Activated CD4-positive, alpha-beta T cell treated with anti-CD3 and anti-CD28 coated beads, Interleukin-2, amount 50 U/mL, for 1 hour (primary cell): ENCODE results near the gene DNLZ.

Source experiments
- DNase-seq: peaks from one replicate; pipeline ENCODE4 v3.0.0-alpha.2; 2020

Gene DNLZ

GRCh38 chr9:136374183-136374575, 10.6 kb upstream of the DNLZ start:
- no peak for DNase-seq

DNA sequence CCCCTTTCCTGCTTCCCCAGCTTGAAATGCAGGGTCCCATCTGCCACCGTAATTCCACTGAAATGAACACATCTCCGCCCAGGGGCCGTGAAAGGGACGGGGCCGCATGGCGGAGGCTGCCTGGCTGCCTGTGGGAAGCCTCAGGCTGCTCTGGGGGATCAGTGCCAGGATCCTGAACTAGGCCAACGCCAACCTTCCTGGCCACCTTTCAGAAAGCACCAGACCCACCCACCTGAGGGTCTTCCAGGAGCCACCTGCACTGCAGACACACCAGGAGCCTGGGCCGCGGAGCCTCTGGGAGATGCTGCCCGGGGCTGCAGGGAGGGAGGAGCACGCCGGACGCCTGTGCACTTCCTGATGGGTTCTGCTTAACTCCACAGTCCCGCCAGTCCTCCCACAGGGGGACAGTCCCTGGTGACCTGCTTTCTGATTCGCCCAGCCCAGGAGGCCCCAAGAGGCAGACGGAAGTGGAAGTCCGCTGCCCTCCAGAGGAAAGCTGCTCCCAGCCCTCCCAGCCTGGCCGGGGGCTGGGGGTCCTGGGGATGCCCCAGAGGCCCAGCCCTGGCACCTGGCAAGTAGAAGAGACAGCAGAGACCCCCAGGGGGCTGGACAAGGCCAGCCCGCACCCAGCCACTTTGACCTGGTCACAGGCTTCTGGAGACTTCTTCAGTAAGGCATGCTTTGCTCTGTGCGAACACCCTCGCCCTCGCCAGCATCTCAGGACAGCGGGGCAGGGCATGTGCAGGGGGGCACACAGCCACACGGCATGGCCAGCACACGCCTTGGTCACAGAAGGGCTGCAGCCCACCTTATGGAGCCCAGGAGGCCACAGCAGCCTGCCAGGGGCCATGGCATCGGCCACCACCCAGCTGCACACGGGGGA, 10.0 kb upstream of the DNLZ start, which contains the start of gene CARD9:
CARD9 (minus strand) TSS at position 370 of the 883 bp plus-strand sequence. CDS start 1,591 bp downstream, outside the sequence.
- DNase-seq = no peak

GRCh38 chr9:136372561-136373299, 9.2 kb upstream of the DNLZ start:
- DNase-seq = no peak

DNA sequence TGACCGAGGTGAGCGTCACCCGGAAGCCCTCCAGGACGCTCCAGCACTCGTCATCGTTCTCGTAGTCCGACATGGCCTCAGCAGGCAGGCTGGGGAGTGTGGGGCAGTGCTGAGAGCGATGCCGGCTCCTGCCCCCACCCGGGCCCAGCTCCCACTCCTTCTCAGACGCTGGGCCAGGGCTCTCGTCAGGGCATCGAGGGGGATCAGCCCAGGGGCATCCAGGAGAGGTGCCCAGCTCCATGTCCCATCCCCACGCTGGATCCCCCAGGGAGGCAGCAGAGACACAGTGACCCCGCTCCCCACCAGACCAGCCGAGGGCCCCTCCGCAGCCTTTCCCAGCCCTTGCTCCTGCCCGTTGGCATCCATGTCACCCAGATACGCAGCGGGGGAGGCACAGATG, 8.5 kb upstream of the DNLZ start:
- no peak for DNase-seq

- DNase-seq = no peak
Observed at GRCh38 chr9:136371533-136371880, 8.0 kb upstream of the DNLZ start.

DNA sequence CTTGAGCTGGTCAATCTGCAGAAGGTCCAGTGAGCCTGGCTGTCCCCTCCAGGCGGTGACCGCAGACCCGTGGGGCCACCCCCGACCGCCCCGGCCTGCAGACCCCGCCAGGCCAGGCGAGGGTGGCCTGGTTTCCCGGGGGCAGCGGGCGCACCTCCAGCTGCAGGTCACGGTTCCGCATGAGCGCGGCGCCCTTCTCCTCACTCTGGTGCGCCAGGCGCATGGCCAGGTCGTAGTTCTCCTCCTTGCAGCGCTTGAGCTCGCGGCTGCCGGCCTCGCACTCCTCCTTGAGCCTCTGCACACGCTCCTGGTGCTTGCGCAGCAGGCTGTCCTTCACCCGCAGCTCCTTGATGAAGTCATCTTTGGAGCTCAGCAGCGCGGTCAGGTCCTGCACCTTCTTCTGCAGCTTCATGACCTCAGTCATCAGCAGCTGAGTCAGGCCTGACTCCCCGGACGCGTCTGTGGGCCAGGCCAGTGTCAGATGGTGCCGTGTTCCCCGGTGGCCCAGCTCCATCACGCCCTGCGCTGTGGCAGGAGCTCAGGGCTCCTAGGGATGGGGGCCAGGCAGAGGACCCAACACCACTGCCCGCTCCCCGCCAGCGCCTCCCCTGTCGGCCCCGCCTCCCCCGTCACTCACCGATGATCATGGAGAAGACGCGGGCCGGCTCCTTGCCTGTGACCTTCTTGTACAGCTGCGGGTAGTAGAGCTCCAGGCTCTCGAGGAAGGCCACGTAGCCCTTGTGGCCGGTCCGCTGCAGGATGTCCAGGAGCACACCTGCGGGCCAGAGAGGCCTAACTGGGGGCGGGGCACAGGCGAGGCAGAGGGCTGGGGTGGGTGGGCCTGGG, 7.4 kb upstream of the DNLZ start:
- no peak for DNase-seq

DNA sequence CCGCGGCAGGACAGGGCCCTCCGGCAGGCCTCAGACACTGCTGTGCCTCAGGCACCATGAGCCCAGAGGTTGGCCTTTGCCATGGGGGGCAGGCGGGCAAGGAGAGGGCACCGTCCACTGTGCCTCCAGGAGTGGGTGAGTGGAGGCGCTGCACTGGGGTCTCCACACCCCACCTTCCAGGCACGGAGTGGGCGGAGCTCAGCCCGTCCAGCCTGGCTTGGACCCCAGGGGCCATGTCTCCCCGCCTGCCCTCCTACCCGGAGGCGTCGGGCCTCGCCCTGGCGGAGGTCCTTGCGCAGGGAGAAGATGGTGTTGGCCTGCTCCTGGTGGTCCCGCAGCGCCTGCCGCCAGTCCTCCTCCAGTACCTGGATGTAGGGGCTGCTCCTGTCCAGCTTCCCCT, 6.5 kb upstream of the DNLZ start:
- DNase-seq = no peak

- DNase-seq = no peak
Observed at GRCh38 chr9:136368190-136368589, 4.6 kb upstream of the DNLZ start.

DNA sequence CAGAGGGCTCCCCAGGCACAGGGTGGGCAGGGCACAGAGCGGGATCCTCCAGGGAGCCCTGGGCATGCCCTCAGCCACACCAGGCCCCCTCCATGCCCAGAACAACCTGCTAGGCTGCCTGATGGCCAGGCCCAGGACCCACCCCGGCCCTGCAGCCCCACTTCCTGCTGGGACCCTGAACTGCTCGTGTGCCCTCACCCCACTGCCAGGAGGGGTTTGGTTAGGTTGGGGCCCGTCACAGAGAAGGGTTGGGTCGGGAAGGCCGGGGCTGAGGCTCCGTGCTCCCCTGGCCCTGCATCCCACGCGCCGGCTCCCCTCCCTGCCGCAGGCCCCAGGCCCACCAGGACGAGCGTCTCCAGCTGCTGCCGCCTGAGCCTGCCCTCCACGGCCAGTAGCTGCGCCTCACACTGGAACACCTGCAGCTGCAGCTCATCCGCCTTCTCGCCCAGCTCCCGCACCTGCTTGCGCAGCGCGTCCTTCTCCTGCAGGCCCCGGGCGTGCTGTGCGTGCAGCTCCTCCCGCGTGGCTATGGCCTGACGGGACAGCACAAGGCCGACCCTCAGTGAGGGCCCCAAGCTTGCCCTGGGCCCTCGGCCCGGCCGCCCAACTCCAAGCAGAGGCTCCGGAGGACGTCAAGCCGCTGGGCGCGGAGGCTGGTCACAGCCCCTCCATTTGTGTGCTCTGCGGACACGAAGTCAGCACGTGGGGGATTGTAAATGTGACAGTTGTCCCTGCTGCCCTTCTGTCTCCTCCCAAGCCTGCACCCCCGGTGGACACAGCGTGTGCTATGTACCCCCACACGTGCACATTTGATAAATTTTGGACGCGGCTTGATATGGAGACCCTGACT, 4.0 kb upstream of the DNLZ start:
- DNase-seq = no peak

GRCh38 chr9:136366826-136367225, 3.3 kb upstream of the DNLZ start:
- DNase-seq = no peak

GRCh38 chr9:136365775-136366222, 2.3 kb upstream of the DNLZ start:
- DNase-seq = no peak

GRCh38 chr9:136364942-136365774, 1.6 kb upstream of the DNLZ start:
- no peak for DNase-seq

DNA sequence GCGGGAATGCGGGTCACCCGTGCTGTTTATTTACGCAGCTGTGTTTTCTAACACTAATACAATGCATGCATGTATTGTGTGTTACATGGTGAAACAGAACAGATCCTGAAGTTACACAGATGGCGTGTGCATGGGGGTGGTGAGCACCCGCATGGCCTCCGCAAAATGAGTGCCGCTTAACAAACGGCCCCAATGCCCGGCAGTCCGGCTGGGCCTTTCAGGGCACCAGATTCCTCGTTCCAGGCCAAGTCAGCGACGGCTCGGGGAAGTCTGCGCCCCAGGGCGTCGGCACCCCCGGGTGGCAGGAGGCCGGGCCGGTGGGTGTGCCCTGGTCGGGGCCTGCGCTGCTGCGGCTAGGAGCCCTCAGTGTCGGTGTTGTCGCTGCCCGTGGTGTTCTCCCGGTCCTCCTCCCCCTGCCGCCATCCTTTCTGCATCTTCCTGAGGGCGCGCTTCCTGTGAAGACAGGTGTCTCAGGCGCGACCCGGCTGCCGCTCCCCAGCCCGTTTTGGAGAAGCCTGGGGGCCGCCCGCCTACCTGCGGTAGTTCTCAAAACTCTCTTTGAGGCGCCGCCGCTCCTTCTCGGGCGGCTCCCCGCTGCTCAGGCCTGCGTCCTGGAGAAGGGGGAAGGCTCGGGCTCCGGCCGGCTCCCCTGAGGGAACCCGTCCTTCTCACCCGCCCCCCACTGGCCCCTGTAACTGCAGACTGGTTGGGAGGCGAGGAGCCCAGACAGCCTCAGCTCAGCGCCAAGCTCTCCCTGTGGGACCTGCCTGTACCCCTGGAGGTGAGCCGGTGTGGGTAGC, 605 bp upstream of the DNLZ start:
- no peak for DNase-seq

DNA sequence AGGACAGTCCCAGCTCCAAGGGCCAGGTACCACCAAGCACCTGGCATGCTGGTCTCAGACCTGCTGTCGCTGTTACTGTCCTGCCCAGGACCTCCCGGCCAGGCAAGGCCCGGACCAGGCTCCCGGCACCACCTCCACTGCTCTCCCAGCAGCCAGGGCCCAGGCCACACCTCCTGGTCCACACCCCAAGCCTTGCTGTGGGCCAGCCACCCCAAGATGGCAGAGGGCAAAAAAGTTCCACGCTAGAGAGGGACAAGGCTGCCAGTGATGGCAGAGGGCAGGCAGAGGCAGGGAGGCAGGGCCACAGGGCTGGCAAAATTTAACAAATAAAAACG, 1.1 kb downstream of the DNLZ start:
- DNase-seq = no peak

GRCh38 chr9:136361754-136362449, 1.6 kb downstream of the DNLZ start:
- no peak for DNase-seq

GRCh38 chr9:136361047-136361753, 2.3 kb downstream of the DNLZ start:
- DNase-seq = no peak

DNA sequence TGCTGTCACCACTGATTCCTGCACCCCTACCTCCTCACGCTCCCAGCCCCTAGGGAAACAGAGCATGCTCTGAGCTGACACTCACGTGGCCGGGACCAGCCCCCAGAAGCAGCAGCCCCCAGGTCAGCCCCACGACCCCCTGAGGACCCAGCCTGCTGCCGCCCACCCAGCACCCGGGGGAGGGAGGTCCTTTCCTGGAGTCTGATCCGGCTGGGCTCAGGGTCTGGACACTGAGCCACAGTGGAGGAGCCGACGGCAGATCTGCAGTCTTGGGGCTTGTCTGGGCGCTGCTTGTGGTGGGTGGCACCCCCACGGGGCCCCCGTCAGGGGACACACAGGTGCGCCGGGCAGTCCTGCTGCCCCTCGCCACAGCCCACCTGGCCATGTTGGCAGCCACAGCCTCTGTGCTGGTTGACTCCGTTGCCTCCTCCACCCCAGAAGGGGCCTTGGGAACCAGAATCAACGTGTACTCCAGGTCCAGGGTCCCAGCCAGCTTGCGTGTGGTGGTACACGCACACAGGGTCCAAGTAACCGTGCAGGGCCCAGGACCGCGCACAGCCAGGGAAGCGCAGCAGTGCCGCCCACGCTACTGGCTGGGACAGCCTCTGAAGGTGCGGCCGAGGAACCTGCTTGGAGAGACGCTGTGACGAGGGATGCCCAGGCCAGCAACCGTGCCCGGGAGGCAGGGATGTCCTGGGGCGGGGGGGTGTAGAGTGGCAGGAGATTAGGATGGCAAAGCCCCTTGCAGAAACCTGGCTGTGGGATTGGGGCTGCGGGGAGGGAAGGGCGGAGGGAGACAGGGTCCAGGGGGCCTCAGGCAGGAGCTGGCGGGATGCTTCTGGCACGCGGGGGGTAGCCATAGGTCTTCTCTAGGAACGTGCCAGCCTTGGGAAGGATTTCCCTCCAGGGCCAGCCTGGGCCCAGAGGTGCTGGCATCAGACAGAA, 3.5 kb downstream of the DNLZ start:
- DNase-seq = no peak

DNA sequence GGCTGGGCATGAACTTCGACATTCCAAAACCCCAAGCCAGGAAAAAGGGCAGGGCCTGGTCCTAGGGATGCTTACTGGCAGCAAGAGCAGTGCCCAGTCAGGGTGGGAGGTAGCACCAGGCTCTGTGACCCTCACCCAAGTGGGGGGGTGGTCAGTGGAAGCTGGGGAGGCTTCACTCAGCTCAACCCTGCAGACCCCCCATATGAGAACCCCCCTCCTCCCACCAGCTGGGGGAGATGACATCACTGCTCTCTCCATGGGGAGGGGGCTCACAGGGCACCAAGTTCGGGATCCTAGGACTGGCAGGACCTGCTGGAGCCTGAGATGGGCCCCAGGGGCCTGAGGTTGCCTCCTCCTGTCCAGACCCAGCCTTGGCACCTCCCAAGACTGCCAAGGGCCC, 4.7 kb downstream of the DNLZ start:
- no peak for DNase-seq
